GM21529 (cell line): ENCODE measurements around the gene DDX54.
A peak's percentile ranks its signal among the peaks of the same experiment; 100 is the strongest.

ENCODE experiments used
- ATAC-seq: cut with Tn5 transposase; IDR thresholded peaks from one replicate; pipeline ENCODE4 v1.9.1; 2021; ENCODE audit not compliant: unreplicated experiment

The DDX54 gene

GRCh38 chr12:113185180-113186032 is at the start of gene DDX54, which contains the start of gene RITA1:
TSS of gene DDX54 (minus strand) at chr12:113185478. CDS start at chr12:113185451, 27 bp downstream.
TSS of gene RITA1 (plus strand) at chr12:113185721. CDS start at chr12:113186747, 1,026 bp downstream.
- peak; percentile 44 for ATAC-seq

GRCh38 chr12:113234483-113234882 is 49.2 kb upstream of the DDX54 start:
- ATAC-seq, result no peak

GRCh38 chr12:113233967-113234366 is 48.7 kb upstream of the DDX54 start:
- no peak for ATAC-seq

- ATAC-seq, result peak; percentile 62
These were observed 47.7 kb upstream of the DDX54 start for GRCh38 chr12:113232840-113233585.

GRCh38 chr12:113232089-113232839 is 47.0 kb upstream of the DDX54 start:
- no peak for ATAC-seq

GRCh38 chr12:113231235-113232088 is 46.2 kb upstream of the DDX54 start:
- ATAC-seq, result no peak

GRCh38 chr12:113230315-113231234 is 45.3 kb upstream of the DDX54 start:
- peak; percentile 3 for ATAC-seq

GRCh38 chr12:113228394-113229028 is 43.2 kb upstream of the DDX54 start:
- ATAC-seq, result no peak

GRCh38 chr12:113227686-113228391 is 42.6 kb upstream of the DDX54 start:
- no peak for ATAC-seq

GRCh38 chr12:113226696-113227568 is 41.7 kb upstream of the DDX54 start:
- ATAC-seq, result no peak

- ATAC-seq, result no peak
These were observed 39.7 kb upstream of the DDX54 start for GRCh38 chr12:113224955-113225354.

GRCh38 chr12:113222730-113223531 is 37.7 kb upstream of the DDX54 start:
- ATAC-seq, result no peak

- ATAC-seq, result no peak
These were observed 36.9 kb upstream of the DDX54 start for GRCh38 chr12:113221997-113222729.

- peak; percentile 87 for ATAC-seq
These were observed 36.1 kb upstream of the DDX54 start, which contains the start of gene TPCN1 for GRCh38 chr12:113221181-113221996. TSS of gene TPCN1 (plus strand) at chr12:113221464. CDS start at chr12:113226853, 5,389 bp downstream.
